Endodermal cell (in vitro differentiated cells): ENCODE measurements around the gene OLFML2A. TPM values are rescaled to one million over a fixed set of nuclear protein-coding genes. Genes with fewer than 3 reads are reported as not detected.

Source experiments
- DNase-seq: peaks from one replicate; pipeline ENCODE4 v3.0.0-alpha.2; 2017
- H3K27ac ChIP-seq: 2 replicates; pipeline ENCODE4 v1.5.1; 2013; ENCODE audit warnings: mild to moderate bottlenecking, low read depth, low read length, moderate library complexity
- H3K27me3 ChIP-seq: 2 replicates; pipeline ENCODE4 v1.6.1; 2013; ENCODE audit warnings: mild to moderate bottlenecking, low read length, moderate library complexity; ENCODE audit not compliant: insufficient read depth, control insufficient read depth, poor library complexity, severe bottlenecking
- H3K36me3 ChIP-seq: 2 replicates; pipeline ENCODE4 v1.7.0; 2013; ENCODE audit warnings: mild to moderate bottlenecking, low read length, moderate library complexity; ENCODE audit not compliant: control insufficient read depth, insufficient read depth
- H3K4me1 ChIP-seq: one replicate; pipeline ENCODE4 v1.7.0; 2013; ENCODE audit warnings: low read length; ENCODE audit not compliant: control insufficient read depth, insufficient read depth
- H3K4me3 ChIP-seq: 2 replicates; pipeline ENCODE4 v1.5.1; 2013; ENCODE audit warnings: mild to moderate bottlenecking, low read length, moderate library complexity
- H3K9ac ChIP-seq: 2 replicates; pipeline ENCODE4 v1.6.1; 2013; ENCODE audit warnings: mild to moderate bottlenecking, low read length, moderate library complexity; ENCODE audit not compliant: poor library complexity, severe bottlenecking; ENCODE audit errors: extremely low read depth
- H3K9me3 ChIP-seq: 2 replicates; pipeline ENCODE4 v1.6.1; 2013; ENCODE audit warnings: mild to moderate bottlenecking, low read length, moderate library complexity; ENCODE audit not compliant: control insufficient read depth
- H3K27ac Mint-ChIP-seq: 2 replicates; pipeline ENCODE4 v1.8.0; 2020; ENCODE audit warnings: mixed read lengths
- H3K27me3 Mint-ChIP-seq: 2 replicates; pipeline ENCODE4 v1.8.0; 2021; ENCODE audit warnings: mild to moderate bottlenecking, mixed read lengths; ENCODE audit not compliant: insufficient read depth
- H3K36me3 Mint-ChIP-seq: 2 replicates; pipeline ENCODE4 v1.8.0; 2020; ENCODE audit warnings: low read depth, mixed read lengths
- H3K4me1 Mint-ChIP-seq: 2 replicates; pipeline ENCODE4 v1.8.0; 2020; ENCODE audit warnings: mixed read lengths
- H3K4me3 Mint-ChIP-seq: 2 replicates; pipeline ENCODE4 v1.8.0; 2020; ENCODE audit warnings: mild to moderate bottlenecking, moderate library complexity, mixed read lengths
- H3K9me3 Mint-ChIP-seq: 2 replicates; pipeline ENCODE4 v1.8.0; 2020; ENCODE audit warnings: mild to moderate bottlenecking, mixed read lengths
- WGBS, 2 experiments: methylation state at CpG; one replicate each; pipeline versions ENCODE4 v1.1.5 to v1.1.7; 2013; ENCODE audit warnings: missing lambda C conversion rate in 2 of 2, mixed read lengths in 1 of 2; ENCODE audit not compliant: insufficient coverage in 1 of 2, insufficient read length in 1 of 2; 5-methylcytosine and 5-hydroxymethylcytosine counted together
- total RNA-seq, 2 donors: library from RNA; stranded (reverse); fragmentation: NEBNext Ultra II Directional in 1 of 2; extraction: Animal tissue kit (Norgen Biotek cat#: 25700) in 1 of 2; gene quantifications; 2 replicates in 1 of 2; 3 replicates in 1 of 2; pipeline ENCODE4 v1.2.1, GENCODE V29; 2021
- TF ChIP-seq, protein P1 (sequence below): fragments of 200-600 bp; sonication (generic); conservative IDR thresholded peaks from 2 replicates; pipeline ENCODE4 v1.5.0; 2021; ENCODE audit warnings: antibody characterized with exemption, mild to moderate bottlenecking

OLFML2A gene
- total RNA-seq, 2 donors from 2014 or later: 28.1 to 31.2 TPM

GRCh38 chr9:124839612-124840299 is 62.8 kb downstream of the OLFML2A start:
- H3K27me3 Mint-ChIP-seq: no peaks in the 10 kb centered on the region
- H3K4me1 Mint-ChIP-seq: no peaks in the 10 kb centered on the region
- Histone ChIP-seq H3K9ac (no peak overlapping the region), H3K27ac (no peak overlapping the region), H3K4me3 (no peak overlapping the region), H3K4me1 (peaks cover 6% of the 10 kb centered on the region), H3K27me3 (no peaks in the 10 kb centered on the region), H3K9me3 (no peaks in the 10 kb centered on the region), H3K36me3 (no peaks in the 10 kb centered on the region)
- DNase-seq: peak; percentile 89
- TF ChIP-seq, protein P1, sequence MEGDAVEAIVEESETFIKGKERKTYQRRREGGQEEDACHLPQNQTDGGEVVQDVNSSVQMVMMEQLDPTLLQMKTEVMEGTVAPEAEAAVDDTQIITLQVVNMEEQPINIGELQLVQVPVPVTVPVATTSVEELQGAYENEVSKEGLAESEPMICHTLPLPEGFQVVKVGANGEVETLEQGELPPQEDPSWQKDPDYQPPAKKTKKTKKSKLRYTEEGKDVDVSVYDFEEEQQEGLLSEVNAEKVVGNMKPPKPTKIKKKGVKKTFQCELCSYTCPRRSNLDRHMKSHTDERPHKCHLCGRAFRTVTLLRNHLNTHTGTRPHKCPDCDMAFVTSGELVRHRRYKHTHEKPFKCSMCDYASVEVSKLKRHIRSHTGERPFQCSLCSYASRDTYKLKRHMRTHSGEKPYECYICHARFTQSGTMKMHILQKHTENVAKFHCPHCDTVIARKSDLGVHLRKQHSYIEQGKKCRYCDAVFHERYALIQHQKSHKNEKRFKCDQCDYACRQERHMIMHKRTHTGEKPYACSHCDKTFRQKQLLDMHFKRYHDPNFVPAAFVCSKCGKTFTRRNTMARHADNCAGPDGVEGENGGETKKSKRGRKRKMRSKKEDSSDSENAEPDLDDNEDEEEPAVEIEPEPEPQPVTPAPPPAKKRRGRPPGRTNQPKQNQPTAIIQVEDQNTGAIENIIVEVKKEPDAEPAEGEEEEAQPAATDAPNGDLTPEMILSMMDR: peak; percentile 83
- WGBS, 2 experiments: 77% methylated on average over 11 to 12 of the region's 12 CpGs
- H3K9me3 Mint-ChIP-seq: no peaks in the 10 kb centered on the region
- no peaks in the 10 kb centered on the region for H3K36me3 Mint-ChIP-seq
- H3K27ac Mint-ChIP-seq: peak overlapping the region; percentile 81
- no peak overlapping the region for H3K4me3 Mint-ChIP-seq

- no peaks in the 10 kb centered on the region for H3K9me3 ChIP-seq
- WGBS, 2 experiments: 83 to 93% methylated on average over 9 to 17 of the region's 18 CpGs
- H3K4me1 ChIP-seq: peaks cover 6% of the 10 kb centered on the region
- H3K36me3 ChIP-seq: no peaks in the 10 kb centered on the region
- H3K27me3 ChIP-seq: no peaks in the 10 kb centered on the region
- no peaks in the 10 kb centered on the region for H3K27me3 Mint-ChIP-seq
- peak; percentile 77 for DNase-seq
- no peak overlapping the region for H3K4me3 ChIP-seq
- H3K27ac ChIP-seq: no peak overlapping the region
- H3K4me1 Mint-ChIP-seq: peaks cover under 1% of the 10 kb centered on the region
- no peak overlapping the region for H3K9ac ChIP-seq
- no peak overlapping the region for H3K27ac Mint-ChIP-seq
- no peaks in the 10 kb centered on the region for H3K9me3 Mint-ChIP-seq
- TF ChIP-seq, protein P1: peak; percentile 77
- H3K4me3 Mint-ChIP-seq: no peak overlapping the region
- no peaks in the 10 kb centered on the region for H3K36me3 Mint-ChIP-seq
Measured at GRCh38 chr9:124840300-124840833, 63.4 kb downstream of the OLFML2A start.

DNA sequence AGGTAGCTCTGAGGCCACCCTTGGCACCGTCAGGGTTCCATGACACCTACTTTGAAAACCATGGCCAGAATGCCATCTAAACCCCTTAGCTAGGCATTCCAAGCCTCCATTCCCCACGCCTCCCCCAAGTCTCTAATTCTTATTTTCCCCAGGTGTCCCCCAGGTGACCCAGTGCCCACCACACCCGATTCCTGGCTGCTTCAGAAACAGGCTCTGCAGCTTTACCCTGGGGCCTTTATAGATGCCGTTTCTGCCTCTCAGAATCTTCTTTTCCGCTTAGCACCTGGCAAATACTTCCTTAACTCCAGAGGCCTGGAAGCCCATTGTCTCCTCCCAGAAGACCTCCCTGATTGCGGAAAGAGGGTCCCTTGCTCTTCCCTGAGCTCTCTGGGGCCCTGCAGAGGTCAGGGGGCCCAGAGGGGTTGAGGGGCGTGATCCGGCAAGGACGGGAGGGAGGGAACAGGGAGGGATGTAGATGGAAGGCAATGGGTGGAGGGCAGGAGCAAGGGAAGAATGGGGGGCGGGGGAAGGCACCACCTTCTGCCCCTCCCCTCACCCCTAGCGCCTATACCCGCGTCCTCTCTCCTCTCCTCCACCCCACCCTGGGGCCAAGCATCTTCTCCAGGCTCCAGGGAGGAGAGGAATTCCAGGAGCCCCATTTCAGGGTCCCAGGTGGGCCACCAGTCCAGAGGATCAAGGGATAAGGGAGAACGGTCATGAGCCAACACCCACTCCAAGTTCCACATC is 64.3 kb downstream of the OLFML2A start:
- Mint-ChIP-seq H3K27me3 (no peaks in the 10 kb centered on the region), H3K27ac (no peak overlapping the region), H3K9me3 (no peaks in the 10 kb centered on the region), H3K4me1 (peaks cover 5% of the 10 kb centered on the region), H3K4me3 (no peak overlapping the region), H3K36me3 (no peaks in the 10 kb centered on the region)
- Histone ChIP-seq H3K36me3 (no peaks in the 10 kb centered on the region), H3K27me3 (no peaks in the 10 kb centered on the region), H3K4me1 (peaks cover 6% of the 10 kb centered on the region), H3K9ac (no peak overlapping the region), H3K27ac (no peak overlapping the region), H3K9me3 (no peaks in the 10 kb centered on the region), H3K4me3 (no peak overlapping the region)
- WGBS, 2 experiments: 91 to 100% methylated on average over 3 to 13 of the region's 14 CpGs
- TF ChIP-seq, protein P1: no peak
- no peak for DNase-seq
